Heart left ventricle (tissue), 16 donors: ENCODE measurements around the gene ZNF521. TPM values are rescaled to one million over a fixed set of nuclear protein-coding genes. Genes with fewer than 3 reads are reported as not detected.

ENCODE experiments used
- ATAC-seq, 4 donors: fragments of 200-7000 bp; cut with Tn5 transposase; one replicate each; pipeline ENCODE4 v1.9.1; 2020 to 2022; ENCODE audit warnings: moderate library complexity in 4 of 4, mild to moderate bottlenecking in 3 of 4, moderate number of reproducible peaks in 1 of 4
- DNase-seq, 5 donors: peaks; one replicate each; pipeline ENCODE4 v3.0.0-alpha.2; 2020
- H3K27ac ChIP-seq, 12 donors: fragments of 200-600 bp; sonication (generic) in 4 of 12; one replicate each; pipeline versions ENCODE4 v1.5.0 to v1.8.0; 2016 to 2022; ENCODE audit warnings: mild to moderate bottlenecking in 2 of 12
- H3K27me3 ChIP-seq, 9 donors: fragments of 200-600 bp; sonication (generic) in 2 of 9; one replicate each; pipeline versions ENCODE4 v1.5.1 to v1.8.0; 2016 to 2022; ENCODE audit warnings: mild to moderate bottlenecking in 3 of 9
- H3K36me3 ChIP-seq, 9 donors: fragments of 200-600 bp; sonication (generic) in 2 of 9; one replicate each; pipeline versions ENCODE4 v1.5.0 to v1.8.0; 2018 to 2022; ENCODE audit warnings: mild to moderate bottlenecking in 2 of 9
- H3K4me1 ChIP-seq, 12 donors: fragments of 200-600 bp; sonication (generic) in 4 of 12; one replicate each; pipeline versions ENCODE4 v1.5.0 to v1.8.0; 2016 to 2022; ENCODE audit warnings: mild to moderate bottlenecking in 3 of 12
- H3K4me3 ChIP-seq, 12 donors: fragments of 200-600 bp; sonication (generic) in 4 of 12; one replicate each; pipeline versions ENCODE4 v1.5.0 to v1.8.0; 2017 to 2022; ENCODE audit warnings: mild to moderate bottlenecking in 9 of 12, moderate library complexity in 4 of 12
- H3K9me3 ChIP-seq, 12 donors: fragments of 200-600 bp; sonication (generic) in 4 of 12; one replicate each; pipeline versions ENCODE4 v1.5.0 to v1.8.0; 2016 to 2022; ENCODE audit warnings: mild to moderate bottlenecking in 1 of 12
- CTCF ChIP-seq, 12 donors: fragments of 200-600 bp; sonication (generic) in 4 of 12; IDR thresholded peaks; one replicate each; pipeline versions ENCODE4 v1.5.0 to v1.8.0; 2018 to 2022; ENCODE audit warnings: antibody characterized with exemption in 12 of 12, mild to moderate bottlenecking in 5 of 12
- POLR2A ChIP-seq, 2 donors: fragments of 450-650 bp; IDR thresholded peaks; one replicate each; pipeline ENCODE4 v1.6.1; 2017; ENCODE audit warnings: antibody characterized with exemption in 2 of 2, mild to moderate bottlenecking in 2 of 2, moderate library complexity in 2 of 2
- WGBS, 4 donors: extraction: QIAGEN DNeasy Blood & Tissue Kit in 2 of 4; methylation state at CpG; one replicate each; pipeline versions ENCODE4 v1.1.5 to v1.1.7; 2013 to 2018; 5-methylcytosine and 5-hydroxymethylcytosine counted together
- intact Hi-C, 10 donors: fragments of 100-400 bp; cut with DNase I; formaldehyde crosslinking; loops; one replicate each; pipeline versions ENCODE4 v1.11.1 to v1.14.2; 2022
- polyA plus RNA-seq, 2 donors: library from polyadenylated mRNA; stranded (reverse); fragments of 200-250 nt; gene quantifications; one replicate each; pipeline ENCODE4 v1.2.3, GENCODE V29; 2013
- total RNA-seq, 9 donors: library from RNA; depleted of rRNA in 2 of 9; stranded (reverse); fragments of >200 nt in 2 of 9; fragmentation: NEBNext Ultra II Directional in 3 of 9; extraction: Animal tissue kit (Norgen Biotek cat#: 25700) in 3 of 9; gene quantifications; one replicate each; pipeline versions ENCODE4 v1.1.0 to v1.2.4, GENCODE V29; 2016 to 2023
- donor health status: ischemic (EF 13 %, LVEDD 7.1; RV severe dilation, severe dysfunction).
- donor health status: healthy with polysubstance abuse.
- donor health status: DM: no; HTN: yes; CAD: no.
- donor health status: DM: no; HTN: no; CAD: no.
- donor health status: ischemic (EF 25% LVEDD 6.9; RV normal size, moderate dysfunction).
- donor health status: ischemic (EF 25% LVEDD 5.7; RV mildly dilated, moderate dysfunction).
- donor health status: healthy.
- donor health status: DM: yes; HTN: yes; CAD: no.
- donor health status: ischemic (EF 35%, LVEDD 5.7; RV mildly dilated, moderate dysfunction).
- donor health status: nonischemic (EF 11% LVEDD 7.7; RV severe dilation, severe dysfunction).
- donor health status: DM: yes; HTN: yes; CAD: no.
- donor health status: PGD.
- donor health status: ischemic (EF 29% LVEDD 5.4; RV normal size, mild dysfunction).
- donor health status: nonischemic (EF 23%, LVEDD 6.1; RV moderate dilation, normal function).

The ZNF521 gene
- total and polyA plus RNA-seq, 11 donors = 1.5 to 24.4 (median 14.9) TPM

GRCh38 chr18:25314151-25314837, 37.7 kb downstream of the ZNF521 start:
- H3K4me1 ChIP-seq = peaks cover 0 to 25% (median 6%) of the 10 kb centered on the region in 12 donors
- no peaks in the 10 kb centered on the region for H3K9me3 ChIP-seq
- intact Hi-C loops = no loop called here
- TF ChIP-seq POLR2A (IDR thresholded peaks at IDR 0.05) (no peak), CTCF (IDR thresholded peaks at IDR 0.05) (no peak)
- WGBS, 4 donors = 81 to 86% (median 82%) methylated on average over 3 of the region's 3 CpGs
- DNase-seq (no peak), ATAC-seq (no peak)
- no peak overlapping the region for H3K27ac ChIP-seq
- no peak overlapping the region for H3K4me3 ChIP-seq
- H3K27me3 ChIP-seq = no peaks in the 10 kb centered on the region
- H3K36me3 ChIP-seq = peaks cover 0 to 9% (median 0%) of the 10 kb centered on the region in 9 donors

- Histone ChIP-seq H3K4me1 (peaks cover 0 to 25% (median 6%) of the 10 kb centered on the region in 12 donors), H3K27me3 (no peaks in the 10 kb centered on the region), H3K27ac (no peak overlapping the region), H3K9me3 (no peaks in the 10 kb centered on the region), H3K36me3 (peaks cover 0 to 1% (median 0%) of the 10 kb centered on the region in 9 donors), H3K4me3 (no peak overlapping the region)
- DNase-seq (no peak), ATAC-seq (no peak)
- intact Hi-C loops = no loop called here
- TF ChIP-seq CTCF (IDR thresholded peaks at IDR 0.05) (no peak), POLR2A (IDR thresholded peaks at IDR 0.05) (no peak)
- WGBS, 4 donors = 0 to 84% (median 57%) methylated on average over 1 of the region's 1 CpG
These were observed 38.7 kb downstream of the ZNF521 start for GRCh38 chr18:25313268-25313667.

GRCh38 chr18:25310045-25310444, 41.9 kb downstream of the ZNF521 start:
- Histone ChIP-seq H3K4me1 (peaks cover 0 to 26% (median 2%) of the 10 kb centered on the region in 12 donors), H3K27ac (no peak overlapping the region), H3K9me3 (no peaks in the 10 kb centered on the region), H3K36me3 (no peaks in the 10 kb centered on the region), H3K27me3 (no peaks in the 10 kb centered on the region), H3K4me3 (no peak overlapping the region)
- ATAC-seq (peak in 1 of 4 donors; percentile 22), DNase-seq (no peak)
- TF ChIP-seq CTCF (IDR thresholded peaks at IDR 0.05) (peak in 7 of 12 donors; percentile 12 to 50 (median 26)), POLR2A (IDR thresholded peaks at IDR 0.05) (no peak)
- intact Hi-C loops = no loop called here

GRCh38 chr18:25308381-25308780, 43.6 kb downstream of the ZNF521 start:
- intact Hi-C loops = no loop called here
- H3K27ac ChIP-seq = no peak overlapping the region
- 87 to 95% (median 94%) methylated on average over 3 of the region's 3 CpGs for WGBS, 4 donors
- ATAC-seq (no peak), DNase-seq (no peak)
- H3K4me1 ChIP-seq = peaks cover 0 to 17% (median 2%) of the 10 kb centered on the region in 12 donors
- H3K36me3 ChIP-seq = no peaks in the 10 kb centered on the region
- no peaks in the 10 kb centered on the region for H3K9me3 ChIP-seq
- H3K27me3 ChIP-seq = no peaks in the 10 kb centered on the region
- H3K4me3 ChIP-seq = no peak overlapping the region
- no peak for TF ChIP-seq CTCF (IDR thresholded peaks at IDR 0.05)
- no peak for TF ChIP-seq POLR2A (IDR thresholded peaks at IDR 0.05)
